ENCODE results near the gene SLC9A3.

SLC9A3 gene

DNA sequence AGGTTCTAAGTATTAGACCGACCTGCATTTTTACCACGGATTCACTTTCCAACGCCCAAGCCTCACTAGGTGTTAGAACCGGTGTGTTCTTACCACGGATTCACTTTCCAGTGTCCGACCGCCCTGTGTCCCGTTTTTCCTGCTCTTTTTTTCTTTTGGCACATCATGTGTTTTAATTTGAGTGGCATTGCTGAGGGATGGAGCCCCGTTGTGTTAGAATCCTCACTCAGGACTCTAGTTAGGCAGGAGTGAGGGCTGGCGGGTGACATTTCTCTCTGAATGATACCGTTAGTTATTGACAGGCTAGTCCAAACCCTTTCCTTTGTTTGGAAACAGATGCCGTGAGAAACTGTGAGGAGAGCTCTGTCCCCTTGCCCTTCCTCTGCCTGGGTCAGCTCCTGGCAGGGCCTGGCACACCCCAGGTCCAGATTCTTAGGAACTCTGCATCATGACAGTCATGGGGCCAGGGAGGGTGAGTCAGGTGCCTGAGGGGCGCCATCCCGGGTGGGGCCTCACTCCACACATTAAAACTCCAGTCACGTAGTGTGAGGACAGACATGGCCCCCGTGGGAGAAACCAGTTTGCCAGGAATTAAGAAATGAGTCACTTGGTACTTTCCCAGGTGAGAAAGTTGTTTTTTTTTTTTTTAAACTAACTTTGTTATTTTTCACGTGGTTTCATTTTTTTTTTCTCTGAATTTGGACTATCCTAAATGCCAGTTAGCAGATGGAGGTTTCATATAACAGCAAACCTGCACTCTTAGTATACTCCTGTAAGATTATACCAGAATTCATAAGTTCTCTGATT, 65.5 kb downstream of the SLC9A3 start:
- DNase-seq (ENCODE audit: low read depth in 2 of 2), result peak in 1 of 2 donors; percentile 49

DNA sequence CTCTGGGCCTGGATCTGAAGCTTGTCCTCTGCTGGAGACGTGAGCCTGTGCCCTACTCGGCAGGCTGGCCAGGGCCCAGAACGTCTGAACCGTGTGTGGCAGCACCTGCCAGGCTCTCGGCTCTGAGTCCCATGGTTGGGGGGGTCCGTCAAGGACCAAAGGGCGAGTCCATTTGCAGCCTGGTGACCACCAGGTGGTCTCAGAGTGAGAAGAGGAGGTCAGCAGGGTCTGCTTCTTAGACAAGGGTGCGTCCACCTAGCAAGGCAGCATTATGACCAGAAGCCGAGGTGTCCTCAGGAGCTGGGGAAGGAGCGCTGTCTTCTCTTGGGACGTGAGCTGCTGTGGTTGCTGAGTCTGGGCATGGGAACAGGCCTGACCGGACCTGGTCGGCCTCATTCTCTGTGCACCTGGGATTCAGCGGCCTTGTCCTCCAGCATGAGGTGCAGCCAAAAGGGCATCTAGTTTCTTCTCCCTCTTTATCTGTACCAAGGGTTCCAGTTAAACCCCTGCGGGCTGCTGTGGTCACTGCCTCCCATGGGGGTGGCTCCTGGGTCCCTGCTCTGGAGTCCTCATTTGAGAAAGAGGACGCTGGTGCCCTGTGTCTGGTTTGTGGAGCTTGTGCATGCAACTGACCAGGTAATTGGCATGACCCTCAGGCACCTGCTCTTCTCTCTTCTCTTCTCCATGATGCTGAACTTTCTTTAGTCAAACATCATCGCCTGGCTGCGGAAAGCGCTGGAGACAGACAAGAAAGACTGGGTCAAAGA, 66.9 kb downstream of the SLC9A3 start:
- no peak for DNase-seq (ENCODE audit: low read depth in 2 of 2)

DNA sequence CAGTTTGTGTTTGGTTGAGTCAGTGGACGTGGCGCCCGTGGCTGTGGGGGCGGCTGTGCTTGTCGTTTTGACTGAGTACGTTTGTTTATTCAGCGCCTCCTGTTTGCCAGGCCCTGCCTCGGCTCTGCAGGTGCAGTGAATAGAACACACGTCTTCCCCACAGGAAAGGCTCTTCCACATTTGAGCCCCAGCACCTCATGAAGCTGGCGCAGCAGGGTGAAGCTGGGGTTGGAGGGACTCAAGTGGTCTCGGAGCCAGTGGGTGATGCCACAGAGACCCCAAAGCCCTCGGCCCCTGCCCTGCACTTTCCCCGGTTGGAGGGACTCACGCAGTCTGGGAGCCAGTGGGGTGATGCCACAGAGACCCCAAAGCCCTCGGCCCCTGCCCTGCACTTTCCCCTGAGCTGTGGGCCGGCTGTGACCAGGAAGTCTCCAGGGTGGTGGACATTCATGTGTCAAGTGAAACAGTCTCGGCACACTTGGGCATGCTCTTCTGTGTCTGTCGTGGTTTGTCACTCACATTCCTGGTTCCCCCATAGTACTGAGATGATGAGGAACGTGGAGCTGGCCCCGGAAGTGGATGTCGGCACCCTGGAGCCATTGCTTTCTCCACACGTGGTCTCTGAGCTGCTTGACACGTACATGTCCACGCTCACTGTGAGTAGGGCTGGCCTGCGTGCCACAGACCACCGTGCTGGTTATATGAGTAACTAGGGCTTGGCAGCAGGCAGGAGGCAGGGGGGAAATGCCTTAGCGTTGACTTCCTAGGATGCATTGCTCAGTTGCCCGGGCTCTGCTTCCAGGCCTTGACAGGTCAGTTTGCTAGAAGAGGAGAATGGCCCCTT, 67.7 kb downstream of the SLC9A3 start:
- DNase-seq (ENCODE audit: low read depth in 2 of 2), result no peak

DNA sequence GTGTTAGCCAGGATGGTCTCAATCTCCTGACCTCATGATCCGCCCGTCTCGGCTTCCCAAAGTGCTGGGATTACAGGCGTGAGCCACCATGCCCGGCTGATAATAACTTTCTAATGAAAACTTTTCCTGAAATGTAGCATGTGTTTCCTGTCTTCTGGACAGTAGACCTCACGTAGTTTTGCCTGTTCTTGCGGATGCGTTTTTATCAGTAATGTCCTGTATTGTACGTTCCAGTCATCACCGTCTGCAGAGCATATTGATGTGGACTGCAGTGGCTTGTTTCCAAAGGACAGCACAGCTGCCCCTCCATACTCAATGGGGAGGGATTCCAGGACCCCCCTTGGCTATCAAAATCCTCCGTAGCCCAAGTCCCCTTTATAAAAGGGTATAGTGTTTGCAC, 68.4 kb downstream of the SLC9A3 start:
- no peak for DNase-seq (ENCODE audit: low read depth in 2 of 2)

DNA sequence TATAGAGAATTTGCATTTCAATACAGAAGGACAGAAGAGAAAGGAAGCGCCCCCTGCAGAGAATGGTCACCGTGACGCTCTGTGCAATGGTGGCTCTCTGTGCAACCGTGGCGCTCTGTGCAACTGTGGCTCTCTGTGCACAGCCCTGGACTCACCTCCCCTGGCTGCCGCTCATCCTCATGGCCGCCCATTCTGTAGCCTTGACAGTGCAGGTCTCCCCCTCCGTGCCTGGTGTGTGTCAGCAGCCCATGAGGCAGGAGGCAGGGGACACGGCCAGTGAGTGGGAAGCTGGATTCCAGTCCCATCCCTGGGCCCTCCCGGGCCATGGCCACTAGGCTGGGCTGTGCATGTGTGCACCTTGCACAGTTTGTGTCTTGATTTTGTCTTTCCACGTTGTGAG, 69.3 kb downstream of the SLC9A3 start:
- no peak for DNase-seq (ENCODE audit: low read depth in 2 of 2)

DNA sequence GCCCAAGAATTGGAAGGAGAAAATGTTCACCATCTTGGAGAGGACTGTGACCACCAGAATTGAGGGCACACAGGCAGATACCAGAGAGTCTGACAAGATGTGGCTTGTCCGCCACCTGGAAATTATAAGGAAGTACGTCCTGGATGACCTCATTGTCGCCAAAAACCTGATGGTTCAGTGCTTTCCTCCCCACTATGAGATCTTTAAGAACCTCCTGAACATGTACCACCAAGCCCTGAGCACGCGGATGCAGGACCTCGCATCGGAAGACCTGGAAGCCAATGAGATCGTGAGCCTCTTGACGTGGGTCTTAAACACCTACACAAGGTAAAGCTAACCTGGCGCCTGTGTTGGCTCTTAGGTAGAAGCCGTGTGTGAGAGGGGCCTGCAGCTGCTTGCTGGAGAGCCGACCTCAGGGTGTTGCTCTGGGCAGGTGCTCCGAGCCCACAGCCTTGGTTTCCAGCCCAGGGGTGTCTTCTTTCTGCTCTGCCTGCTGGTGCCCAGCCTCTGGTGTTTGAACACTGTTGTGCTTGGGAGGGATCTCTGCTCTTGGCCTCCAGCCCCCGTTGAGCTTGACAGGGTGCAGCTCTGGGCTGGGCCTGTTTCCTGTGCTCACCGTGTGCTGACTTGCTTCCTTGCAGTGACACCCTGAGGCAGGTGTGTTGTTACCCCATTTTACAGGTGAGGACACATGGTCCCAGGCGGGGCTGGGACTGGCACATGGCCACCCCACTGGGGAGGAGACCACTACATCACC, 70.3 kb downstream of the SLC9A3 start:
- DNase-seq (ENCODE audit: low read depth in 2 of 2), result no peak

DNA sequence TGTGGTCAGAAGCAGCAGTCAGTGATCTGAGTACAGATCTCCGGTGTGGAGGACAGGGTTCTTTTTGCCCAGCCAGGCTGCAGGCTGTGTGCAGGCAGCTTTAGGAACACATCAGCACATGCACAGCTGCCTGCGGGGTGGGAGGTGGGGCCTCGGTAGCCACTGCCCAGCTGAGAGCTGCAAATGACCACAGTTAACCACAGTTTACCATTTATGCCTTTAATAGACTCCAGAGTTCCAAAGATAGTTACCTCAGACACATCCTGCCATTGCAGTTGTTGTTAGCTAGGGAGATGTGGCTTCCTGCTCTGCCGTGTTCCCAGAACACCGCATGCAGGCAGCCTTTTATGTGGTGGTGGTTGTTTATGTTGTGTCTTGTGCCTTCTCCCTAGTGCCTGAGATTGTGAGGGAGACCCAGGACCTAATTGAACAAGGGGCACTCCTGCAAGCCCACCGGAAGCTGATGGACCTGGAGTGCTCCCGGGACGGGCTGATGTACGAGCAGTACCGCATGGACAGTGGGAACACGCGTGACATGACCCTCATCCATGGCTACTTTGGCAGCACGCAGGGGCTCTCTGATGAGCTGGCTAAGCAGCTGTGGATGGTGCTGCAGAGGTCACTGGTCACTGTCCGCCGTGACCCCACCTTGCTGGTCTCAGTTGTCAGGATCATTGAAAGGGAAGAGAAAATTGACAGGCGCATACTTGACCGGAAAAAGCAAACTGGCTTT, 71.1 kb downstream of the SLC9A3 start:
- no peak for DNase-seq (ENCODE audit: low read depth in 2 of 2)

DNA sequence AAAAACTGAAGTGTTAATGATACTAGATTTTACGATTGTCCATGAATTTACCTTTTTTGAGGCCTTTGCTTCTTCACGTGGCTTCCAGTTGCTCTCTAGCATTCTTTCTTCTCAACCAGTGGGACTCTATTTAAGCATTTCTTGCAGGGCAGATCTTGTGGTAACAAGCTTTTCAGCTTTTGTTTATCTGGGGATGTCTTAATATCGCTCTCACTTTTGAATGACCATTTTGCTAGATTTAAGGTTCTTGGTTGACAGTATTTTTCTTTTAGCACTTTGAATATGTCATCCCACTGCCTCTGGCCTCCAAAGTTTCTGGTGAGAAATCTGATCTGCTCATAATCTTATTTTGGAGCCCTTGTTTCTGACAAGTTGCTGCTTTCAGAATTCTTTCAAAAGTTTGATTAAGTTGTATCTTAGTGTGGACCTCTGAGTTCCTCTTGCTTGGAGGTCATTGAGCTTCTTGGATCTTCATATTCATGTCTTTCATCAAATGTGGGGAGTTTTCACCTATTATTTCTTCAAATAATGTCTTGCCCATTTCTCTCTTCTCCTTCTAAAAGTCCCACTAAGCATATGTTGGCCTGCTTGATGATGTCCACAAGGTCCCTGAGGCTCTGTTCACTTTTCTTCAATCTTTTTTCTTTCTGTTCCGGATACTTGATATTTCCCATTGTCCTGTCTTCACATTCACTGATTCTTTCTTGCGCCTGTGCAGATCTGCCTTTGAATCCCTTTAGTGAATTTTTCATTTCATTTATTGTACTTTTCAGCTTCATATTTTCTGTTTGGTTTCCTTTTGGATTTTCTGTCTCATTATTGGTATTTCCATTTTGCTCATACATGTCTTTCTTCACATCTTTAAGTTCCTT, 72.4 kb downstream of the SLC9A3 start:
- DNase-seq (ENCODE audit: low read depth in 2 of 2), result no peak

DNA sequence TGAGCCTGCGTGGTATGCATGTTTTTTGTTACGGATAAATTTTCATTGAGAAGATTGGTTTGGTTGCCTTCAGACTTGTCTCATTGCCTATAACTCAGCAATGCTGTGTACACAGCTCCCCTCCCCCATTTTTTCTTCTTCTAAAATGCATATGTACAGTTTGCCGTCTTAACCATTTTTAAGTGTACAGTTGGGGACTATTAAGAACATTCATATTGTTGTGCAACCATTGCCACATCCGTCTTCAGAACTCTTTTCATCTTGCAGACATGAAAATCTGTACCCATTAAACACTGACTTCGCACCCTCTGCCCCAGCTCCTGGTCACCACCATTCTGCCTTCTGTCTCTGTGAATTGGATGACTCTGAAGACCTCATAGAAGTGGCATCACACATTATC, 75.1 kb downstream of the SLC9A3 start:
- DNase-seq (ENCODE audit: low read depth in 2 of 2), result no peak

DNA sequence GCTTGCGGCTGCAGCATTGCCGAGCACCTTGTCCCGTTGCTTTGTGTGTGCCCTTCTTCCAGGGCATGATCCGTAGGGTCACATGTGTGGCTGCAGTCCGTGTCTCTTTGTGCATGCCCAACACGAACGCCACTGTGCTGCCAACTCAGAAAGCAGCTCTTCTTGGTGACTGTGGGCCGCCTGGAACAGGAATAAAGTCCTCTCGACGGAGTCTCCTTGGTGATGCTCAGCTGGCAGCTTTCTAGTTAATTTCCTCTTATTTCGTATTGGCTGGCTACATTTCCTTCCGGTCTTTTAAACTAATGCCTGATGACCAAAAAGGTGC, 75.5 kb downstream of the SLC9A3 start:
- no peak for DNase-seq (ENCODE audit: low read depth in 2 of 2)

DNA sequence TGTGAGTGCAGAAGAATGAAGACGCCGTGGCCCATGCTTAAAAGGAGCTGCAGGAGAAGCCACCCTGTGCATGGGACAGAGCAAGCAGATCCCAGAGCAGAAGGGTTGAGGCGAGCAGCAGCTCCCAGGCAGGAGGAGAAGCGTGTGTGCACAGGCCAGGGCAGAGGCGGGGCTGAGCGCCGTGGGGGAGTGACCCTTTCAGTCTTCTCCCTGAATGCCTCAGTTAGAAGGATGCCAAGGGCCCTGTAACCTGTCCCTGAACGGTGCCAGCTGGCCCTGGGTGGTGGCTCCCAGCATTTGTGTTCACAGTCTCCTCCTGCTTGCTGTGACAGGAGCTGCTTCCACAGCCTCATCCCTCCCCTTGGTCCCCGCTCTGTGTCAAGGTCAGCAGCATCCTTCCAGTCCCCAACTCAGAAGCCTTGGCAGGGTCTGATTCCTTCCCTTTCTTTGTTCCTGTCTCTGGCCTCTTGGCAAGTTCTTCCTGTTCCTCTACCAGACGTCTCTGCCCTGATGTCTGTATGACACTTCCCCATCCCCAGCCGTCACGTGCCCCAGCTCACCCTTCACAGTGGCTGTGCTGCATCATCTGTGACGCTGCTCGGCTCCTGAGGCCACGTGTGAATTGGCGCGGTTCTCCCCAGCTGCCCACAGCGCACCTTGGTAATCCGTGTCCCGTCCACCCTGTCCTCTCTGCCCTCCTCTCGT, 76.0 kb downstream of the SLC9A3 start:
- DNase-seq (ENCODE audit: low read depth in 2 of 2), result no peak

DNA sequence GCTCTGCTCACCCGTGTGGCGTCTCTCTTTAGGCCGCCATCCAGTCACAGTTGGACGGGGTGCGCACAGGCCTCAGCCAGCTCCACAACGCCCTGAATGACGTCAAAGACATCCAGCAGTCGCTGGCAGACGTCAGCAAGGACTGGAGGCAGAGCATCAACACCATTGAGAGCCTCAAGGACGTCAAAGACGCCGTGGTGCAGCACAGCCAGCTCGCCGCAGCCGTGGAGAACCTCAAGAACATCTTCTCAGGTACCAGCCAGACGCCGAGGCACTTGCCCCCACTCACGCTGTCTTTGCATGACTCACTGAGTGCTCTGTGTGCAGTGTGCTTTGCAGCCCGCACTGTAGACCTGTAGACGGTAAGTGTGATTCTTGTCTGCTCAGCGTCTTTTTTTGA, 76.7 kb downstream of the SLC9A3 start:
- DNase-seq (ENCODE audit: low read depth in 2 of 2), result no peak

DNA sequence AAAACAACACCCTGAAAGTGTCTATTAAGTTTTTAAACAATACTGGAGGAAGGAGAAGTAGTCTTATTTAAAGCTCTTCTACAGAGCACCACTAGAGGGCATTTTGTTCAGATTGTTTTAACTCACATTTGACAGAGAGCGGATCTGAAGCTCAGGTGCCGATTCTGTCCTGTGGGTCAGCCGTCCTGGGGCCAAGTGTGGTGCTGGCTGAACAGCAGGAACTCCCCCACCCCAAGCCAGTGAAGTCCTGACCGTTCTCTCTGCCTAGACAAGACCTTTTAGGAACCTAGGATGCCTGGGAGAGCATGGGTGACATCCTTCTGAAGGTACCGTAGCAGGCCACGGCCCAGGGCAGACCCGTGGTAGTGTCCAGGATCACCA, 77.4 kb downstream of the SLC9A3 start:
- DNase-seq (ENCODE audit: low read depth in 2 of 2), result no peak

DNA sequence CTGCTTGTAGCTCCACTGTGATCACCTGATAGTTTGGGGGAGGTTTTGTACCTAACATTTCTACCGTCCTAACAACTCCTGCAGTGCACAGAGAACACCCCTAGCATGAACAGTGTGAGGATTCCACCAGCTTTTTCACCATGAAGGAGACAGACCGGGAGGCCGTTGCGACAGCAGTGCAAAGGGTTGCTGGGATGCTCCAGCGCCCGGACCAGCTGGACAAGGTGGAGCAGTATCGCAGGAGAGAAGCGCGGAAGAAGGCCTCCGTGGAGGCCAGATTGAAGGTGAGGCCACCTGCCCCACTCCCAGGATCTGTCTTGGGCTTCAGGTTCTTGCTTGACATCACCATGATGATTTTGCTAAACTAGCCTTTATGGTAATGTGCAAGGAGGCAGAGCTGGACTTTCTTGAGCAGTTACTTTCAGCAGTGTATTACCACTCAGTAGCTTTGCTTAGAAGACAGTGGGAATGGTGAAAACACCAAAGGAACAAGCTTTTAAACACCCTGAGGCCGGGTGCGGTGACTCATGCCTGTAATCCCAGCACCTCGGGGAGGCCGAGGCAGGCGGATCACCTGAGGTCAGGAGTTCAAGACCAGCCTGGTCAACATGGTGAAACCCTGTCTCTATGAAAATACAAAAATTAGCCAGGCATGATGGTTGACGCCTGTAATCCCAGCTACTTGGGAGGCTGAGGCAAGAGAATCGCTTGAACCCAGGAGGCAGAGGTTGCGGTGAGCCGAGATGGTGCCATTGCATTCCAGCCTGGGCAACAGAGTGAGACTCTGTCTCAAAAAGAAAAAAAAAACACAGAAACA, 78.0 kb downstream of the SLC9A3 start:
- DNase-seq (ENCODE audit: low read depth in 2 of 2), result no peak

DNA sequence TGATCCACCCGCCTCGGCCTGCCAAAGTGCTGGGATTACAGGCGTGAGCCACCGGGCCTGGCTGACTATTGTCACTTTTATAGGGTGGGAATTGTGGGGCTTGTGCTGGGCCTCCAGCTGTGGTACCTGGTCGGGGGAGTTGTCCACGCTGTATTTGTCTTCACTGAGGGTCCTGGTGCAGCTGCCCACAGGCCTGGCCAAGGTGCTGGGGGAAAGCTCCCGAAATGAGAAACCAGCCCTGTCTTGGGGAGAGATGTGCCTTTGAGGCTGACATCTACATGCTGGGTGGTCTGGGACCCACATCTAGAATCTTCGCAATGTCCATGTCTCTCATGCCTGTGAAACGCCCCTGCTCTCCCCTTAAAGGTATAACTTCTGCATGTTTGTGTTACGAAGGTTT, 78.7 kb downstream of the SLC9A3 start:
- no peak for DNase-seq (ENCODE audit: low read depth in 2 of 2)

DNA sequence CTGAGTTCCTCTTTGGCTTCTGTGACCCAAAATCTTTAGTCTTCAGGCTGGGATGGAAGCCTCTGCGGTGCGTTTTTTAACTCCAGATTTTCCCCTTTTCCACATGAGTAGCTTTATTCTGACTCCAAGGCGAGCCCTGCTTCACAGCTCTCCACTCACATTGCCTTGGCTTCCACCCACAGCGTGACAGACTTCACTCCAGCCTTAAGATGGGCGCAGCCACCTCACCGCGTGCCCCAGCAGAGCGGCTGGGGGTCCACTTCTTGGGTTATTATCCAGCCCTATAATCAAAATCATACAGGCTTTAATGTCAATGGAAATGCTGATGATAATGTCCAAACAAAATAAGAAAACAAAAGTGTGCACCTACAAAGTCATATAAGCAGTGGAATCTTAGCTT, 80.0 kb downstream of the SLC9A3 start:
- no peak for DNase-seq (ENCODE audit: low read depth in 2 of 2)

DNA sequence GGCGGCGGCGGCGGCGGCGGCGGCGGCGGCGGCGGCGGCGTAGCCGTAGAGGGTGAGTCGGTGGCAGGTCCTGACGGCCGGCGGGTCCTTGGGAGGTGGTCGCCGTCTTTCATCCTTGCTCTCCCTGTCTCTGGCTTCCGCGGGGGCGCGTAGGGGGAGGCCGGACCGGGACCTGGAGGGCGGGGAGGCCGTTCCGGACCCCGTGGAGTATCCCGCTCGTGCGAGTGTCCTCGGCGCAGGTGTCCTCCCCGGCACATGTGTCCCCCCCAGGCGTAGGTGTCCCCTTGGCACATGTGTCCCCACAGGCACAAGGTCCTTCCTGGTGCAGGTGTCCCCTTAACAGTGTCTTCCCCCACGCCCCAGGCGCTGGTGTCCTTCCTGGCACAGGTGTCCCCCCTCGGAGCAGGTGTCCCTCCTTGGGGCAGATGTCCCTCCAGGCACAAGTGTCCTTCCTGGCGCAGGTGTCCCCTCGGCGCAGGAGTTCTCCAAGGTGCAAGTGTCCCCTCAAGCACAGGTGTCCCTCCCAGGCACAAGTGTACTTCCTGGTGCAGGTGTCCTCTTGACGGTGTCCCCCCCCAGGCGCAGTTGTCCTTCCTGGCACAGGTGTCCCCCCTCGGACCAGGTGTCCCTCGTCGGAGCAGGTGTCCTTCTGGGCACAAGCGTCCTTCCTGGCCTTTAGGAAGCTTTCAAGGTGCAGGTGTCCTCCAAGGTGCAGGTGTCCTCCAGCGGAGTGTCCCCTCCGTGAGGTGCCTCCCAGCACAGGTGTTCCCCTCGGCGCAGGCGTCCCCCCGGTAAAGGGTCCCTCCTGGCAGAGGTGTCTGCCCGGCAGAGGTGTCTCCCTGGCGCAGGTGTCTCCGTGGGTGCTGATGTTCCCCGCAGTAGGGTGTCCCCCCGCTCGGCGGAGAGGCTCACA, 80.8 kb downstream of the SLC9A3 start:
- no peak for DNase-seq (ENCODE audit: low read depth in 2 of 2)
